ENCODE data around the gene STIM1.

The STIM1 gene

DNA sequence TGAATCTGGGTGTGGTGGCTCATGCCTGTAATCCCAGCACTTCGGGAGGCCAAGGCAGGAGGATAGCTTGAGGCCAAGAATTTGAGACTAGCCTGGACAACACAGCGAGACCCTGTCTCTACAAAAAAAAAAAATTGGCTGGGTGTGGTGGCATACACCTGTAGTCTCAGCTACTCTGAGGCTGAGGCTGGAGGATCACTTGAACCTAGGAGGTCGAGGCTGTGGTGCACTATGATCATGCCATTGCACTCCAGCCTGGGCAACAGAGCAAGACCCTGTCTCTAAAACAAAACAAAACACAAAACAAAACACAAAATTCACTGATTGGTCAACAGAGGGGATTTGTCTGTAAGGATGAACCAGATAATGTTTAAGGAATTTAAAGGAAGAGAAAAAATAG, 113.7 kb downstream of the STIM1 start:
- Histone ChIP-seq H3K4me3 (no peak overlapping the region), H3K36me3 (peaks cover 0 to 10% (median 4%) of the 10 kb centered on the region in 3 donors), H3K27ac (no peak overlapping the region), H3K9me3 (no peaks in the 10 kb centered on the region), H3K4me1 (peaks cover 0 to 4% (median 2%) of the 10 kb centered on the region in 4 donors), H3K27me3 (no peaks in the 10 kb centered on the region)
- DNase-seq: no peak
- intact Hi-C loops (cut with DNase I; ENCODE audit: low total_unique reads): no loop called here
- no peak for TF ChIP-seq CTCF (IDR thresholded peaks at IDR 0.05)

DNA sequence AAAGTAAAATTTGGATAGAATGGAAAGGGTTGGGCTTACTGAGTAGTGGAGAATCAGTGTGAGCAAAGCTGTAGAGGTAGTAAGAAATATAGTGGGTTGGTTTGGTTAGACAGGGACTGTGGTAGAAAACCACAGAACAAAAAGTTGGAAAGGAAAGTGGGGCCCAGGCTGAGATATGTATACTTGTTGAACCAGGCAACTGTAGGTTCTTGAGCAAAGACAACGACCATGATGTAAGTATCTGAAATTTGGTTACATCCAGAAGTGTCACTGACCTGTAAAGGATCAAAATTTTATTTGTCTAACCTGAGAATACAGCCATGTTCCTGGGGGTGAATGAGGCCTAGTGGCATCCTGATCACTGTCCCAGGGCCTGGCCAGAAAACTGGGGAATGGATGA, 114.1 kb downstream of the STIM1 start:
- no peak for TF ChIP-seq CTCF (IDR thresholded peaks at IDR 0.05)
- H3K36me3 ChIP-seq: peaks cover 0 to 10% (median 4%) of the 10 kb centered on the region in 3 donors
- H3K9me3 ChIP-seq: no peaks in the 10 kb centered on the region
- H3K27ac ChIP-seq: no peak overlapping the region
- no peak for DNase-seq
- H3K27me3 ChIP-seq: no peaks in the 10 kb centered on the region
- no peak overlapping the region for H3K4me3 ChIP-seq
- intact Hi-C loops (cut with DNase I; ENCODE audit: low total_unique reads): no loop called here
- H3K4me1 ChIP-seq: peaks cover 0 to 4% (median 2%) of the 10 kb centered on the region in 4 donors

GRCh38 chr11:3970108-3970507, 114.6 kb downstream of the STIM1 start:
- no peak overlapping the region for H3K27ac ChIP-seq
- no peak for TF ChIP-seq CTCF (IDR thresholded peaks at IDR 0.05)

GRCh38 chr11:3971756-3972404, 116.4 kb downstream of the STIM1 start:
- intact Hi-C loops (cut with DNase I; ENCODE audit: low total_unique reads): no loop called here
- peaks cover 0 to 4% (median 2%) of the 10 kb centered on the region in 4 donors for H3K4me1 ChIP-seq
- H3K9me3 ChIP-seq: no peaks in the 10 kb centered on the region
- no peak overlapping the region for H3K27ac ChIP-seq
- H3K4me3 ChIP-seq: no peak overlapping the region
- no peaks in the 10 kb centered on the region for H3K27me3 ChIP-seq
- peaks cover 0 to 10% (median 4%) of the 10 kb centered on the region in 3 donors for H3K36me3 ChIP-seq
- no peak for DNase-seq
- TF ChIP-seq CTCF (IDR thresholded peaks at IDR 0.05): no peak

More at GRCh38 chr11:3970108-3970507, 114.6 kb downstream of the STIM1 start:
- peaks cover 0 to 4% (median 2%) of the 10 kb centered on the region in 4 donors for H3K4me1 ChIP-seq
- H3K9me3 ChIP-seq: no peaks in the 10 kb centered on the region
- no peak overlapping the region for H3K4me3 ChIP-seq
- no peaks in the 10 kb centered on the region for H3K27me3 ChIP-seq
- intact Hi-C loops (cut with DNase I; ENCODE audit: low total_unique reads): no loop called here
- DNase-seq: no peak
- peaks cover 0 to 10% (median 4%) of the 10 kb centered on the region in 3 donors for H3K36me3 ChIP-seq

DNA sequence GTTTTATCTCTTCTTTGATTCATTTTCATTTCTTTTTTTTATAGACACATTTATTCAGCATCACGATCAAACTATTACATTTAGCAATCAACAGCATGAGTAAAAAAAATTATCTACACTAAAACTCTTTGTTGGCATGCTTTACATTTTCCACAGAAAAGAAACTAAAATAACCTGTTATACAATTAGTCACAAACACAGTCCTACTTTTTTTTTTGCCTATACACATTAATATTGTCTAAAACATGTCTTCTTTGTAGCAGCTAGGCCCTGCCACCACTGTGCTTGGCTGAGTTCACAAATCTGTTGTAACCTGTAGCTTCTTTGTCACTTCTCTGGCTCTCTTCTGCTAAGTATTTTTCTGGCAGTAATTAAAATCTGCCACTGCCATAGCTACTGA, 117.0 kb downstream of the STIM1 start:
- no peak for DNase-seq
- Histone ChIP-seq H3K4me3 (no peak overlapping the region), H3K4me1 (peaks cover 0 to 4% (median 2%) of the 10 kb centered on the region in 4 donors), H3K36me3 (peaks cover 0 to 9% (median 4%) of the 10 kb centered on the region in 3 donors), H3K27ac (no peak overlapping the region), H3K9me3 (no peaks in the 10 kb centered on the region), H3K27me3 (no peaks in the 10 kb centered on the region)
- intact Hi-C loops (cut with DNase I; ENCODE audit: low total_unique reads): no loop called here
- TF ChIP-seq CTCF (IDR thresholded peaks at IDR 0.05): no peak
